Measurements from ENCODE around the gene CAMK2B.

Gene CAMK2B

DNA sequence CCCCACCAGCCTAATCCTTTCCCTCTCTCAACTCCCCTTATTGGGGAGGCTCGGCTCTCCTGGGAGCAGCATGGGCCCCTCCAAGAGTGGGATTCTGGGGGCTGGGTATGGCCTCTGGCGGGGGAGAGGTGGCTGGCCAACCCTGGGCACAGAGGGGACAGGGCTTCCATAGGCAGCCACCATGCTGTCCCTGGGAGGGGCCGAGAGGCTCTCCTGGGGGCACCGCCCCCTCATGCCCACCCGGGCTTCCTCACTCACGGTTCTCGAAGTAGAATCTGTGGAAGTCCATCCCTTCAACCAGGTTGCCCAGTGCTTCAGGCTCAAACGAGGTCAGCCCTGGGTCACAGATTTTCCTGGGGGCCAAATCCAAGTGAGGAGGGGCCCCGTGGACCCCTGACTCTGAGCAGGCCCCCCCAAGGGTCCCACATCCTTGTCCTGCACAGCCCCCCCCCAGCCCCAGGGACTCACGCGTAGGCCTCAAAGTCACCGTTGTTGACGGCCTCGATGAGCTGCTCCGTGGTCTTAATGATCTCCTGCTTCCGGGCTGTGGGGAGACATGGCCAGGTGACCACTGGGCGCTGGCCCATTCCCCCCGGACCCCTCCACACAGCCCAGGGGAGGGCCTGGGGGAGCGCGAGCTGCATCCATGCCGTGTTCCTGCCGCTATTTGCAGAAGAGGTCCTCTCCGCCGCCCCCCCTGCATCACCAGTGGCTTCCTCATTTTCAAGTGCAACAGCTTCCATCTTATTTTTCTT lies 104.9 kb downstream of the CAMK2B start:
- no peaks in the 10 kb centered on the region for H3K4me1 Mint-ChIP-seq
- no peak overlapping the region for H3K27ac Mint-ChIP-seq
- no peaks in the 10 kb centered on the region for H3K9me3 Mint-ChIP-seq
- no peaks in the 10 kb centered on the region for H3K36me3 Mint-ChIP-seq
- H3K27me3 Mint-ChIP-seq, result no peaks in the 10 kb centered on the region
- no peak overlapping the region for H3K4me3 Mint-ChIP-seq

DNA sequence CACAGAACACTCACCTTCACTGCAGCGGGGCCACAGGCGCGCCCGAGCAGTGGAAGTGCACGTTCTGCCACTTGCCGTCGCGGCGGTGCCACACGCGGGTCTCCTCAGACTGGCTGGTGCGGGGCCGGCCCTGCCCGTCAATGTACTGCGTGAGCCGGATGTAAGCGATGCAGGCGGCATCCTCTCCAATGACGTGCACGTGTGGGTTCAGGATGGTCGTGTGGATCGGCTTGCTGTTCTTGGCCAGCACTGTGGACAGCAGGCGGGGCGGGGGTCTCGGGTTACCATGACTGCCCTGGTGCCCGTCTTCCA lies 105.4 kb downstream of the CAMK2B start:
- Mint-ChIP-seq H3K9me3 (no peaks in the 10 kb centered on the region), H3K27ac (no peak overlapping the region), H3K36me3 (no peaks in the 10 kb centered on the region)

DNA sequence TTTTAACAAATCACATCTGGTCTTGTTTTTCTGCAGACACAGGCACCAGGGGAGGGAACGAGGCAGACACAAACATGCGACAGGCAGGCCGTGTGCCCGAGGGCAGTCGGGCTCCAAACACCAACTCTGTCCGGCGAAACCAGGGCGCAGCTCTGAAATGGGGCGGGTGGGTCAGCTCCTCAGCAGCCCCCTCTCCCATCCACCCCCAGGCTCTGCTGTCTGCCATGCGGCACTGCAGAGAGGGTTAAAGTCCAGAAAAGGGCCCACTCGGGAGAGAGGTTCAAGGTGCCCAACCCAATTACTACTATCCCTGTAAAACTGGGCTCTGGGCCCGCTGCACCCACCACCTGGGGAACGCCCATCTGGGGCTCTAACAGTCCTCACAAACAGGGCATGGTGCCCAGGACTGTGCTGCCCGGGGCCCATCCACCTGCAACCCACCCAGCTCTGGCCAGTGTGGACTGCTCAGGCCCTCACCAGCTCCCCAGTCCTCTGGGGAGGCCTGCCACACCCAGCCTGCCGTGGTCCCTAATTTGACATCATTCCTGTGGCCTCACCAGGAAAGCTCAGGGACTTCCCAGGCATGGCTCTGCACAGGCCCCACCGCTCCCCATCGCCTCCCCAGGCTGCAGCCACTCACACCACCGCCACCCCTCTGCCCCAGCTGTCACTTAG lies 105.9 kb downstream of the CAMK2B start:
- Mint-ChIP-seq H3K36me3 (no peaks in the 10 kb centered on the region), H3K27ac (no peak overlapping the region), H3K27me3 (no peaks in the 10 kb centered on the region), H3K4me3 (no peak overlapping the region), H3K4me1 (no peaks in the 10 kb centered on the region), H3K9me3 (no peaks in the 10 kb centered on the region)

More for the DNA sequence above, 105.4 kb downstream of the CAMK2B start:
- Mint-ChIP-seq H3K27me3 (no peaks in the 10 kb centered on the region), H3K4me3 (no peak overlapping the region), H3K4me1 (no peaks in the 10 kb centered on the region)

DNA sequence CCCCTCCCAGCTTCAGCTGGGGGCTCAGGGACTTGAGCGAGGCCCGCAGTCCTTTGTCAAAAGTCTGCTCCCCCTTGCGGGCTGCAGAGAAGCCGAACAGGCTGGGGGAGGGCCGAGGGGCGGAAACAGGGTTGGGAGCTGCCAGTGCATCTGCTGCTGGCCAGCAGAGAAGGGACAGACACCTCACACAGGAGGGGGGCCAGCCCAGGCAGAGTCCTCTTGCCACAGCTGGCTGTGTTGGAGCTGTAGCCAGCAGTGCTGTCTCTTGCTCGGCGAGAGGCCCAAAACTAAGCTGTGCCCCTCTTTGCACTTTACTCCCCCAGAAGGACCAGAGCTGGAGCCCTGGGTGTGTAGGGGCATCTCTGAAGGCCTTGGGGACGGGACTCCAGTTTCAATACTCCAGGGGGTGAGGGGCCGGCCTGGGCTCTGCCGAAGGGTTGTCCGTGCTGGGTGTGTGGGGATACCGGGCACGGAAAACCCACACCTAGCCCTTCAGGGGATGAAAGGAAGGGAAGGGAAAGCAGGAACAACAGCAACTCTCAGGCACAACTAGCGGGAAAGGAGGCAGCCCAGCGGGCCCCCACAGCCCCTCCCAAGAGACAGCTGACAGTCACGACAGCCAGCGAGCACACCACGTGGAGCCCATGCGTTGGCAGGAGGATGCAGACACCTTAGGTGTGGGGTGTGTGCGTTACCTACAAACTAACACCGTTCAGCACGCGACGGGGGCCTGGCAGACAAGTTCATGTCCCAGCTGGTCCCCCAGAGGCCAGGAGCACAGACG lies 106.8 kb downstream of the CAMK2B start:
- no peaks in the 10 kb centered on the region for H3K4me1 Mint-ChIP-seq
- H3K27me3 Mint-ChIP-seq, result no peaks in the 10 kb centered on the region
- H3K27ac Mint-ChIP-seq, result no peak overlapping the region
- peaks cover 2% of the 10 kb centered on the region for H3K36me3 Mint-ChIP-seq
- no peak overlapping the region for H3K4me3 Mint-ChIP-seq
- no peaks in the 10 kb centered on the region for H3K9me3 Mint-ChIP-seq

DNA sequence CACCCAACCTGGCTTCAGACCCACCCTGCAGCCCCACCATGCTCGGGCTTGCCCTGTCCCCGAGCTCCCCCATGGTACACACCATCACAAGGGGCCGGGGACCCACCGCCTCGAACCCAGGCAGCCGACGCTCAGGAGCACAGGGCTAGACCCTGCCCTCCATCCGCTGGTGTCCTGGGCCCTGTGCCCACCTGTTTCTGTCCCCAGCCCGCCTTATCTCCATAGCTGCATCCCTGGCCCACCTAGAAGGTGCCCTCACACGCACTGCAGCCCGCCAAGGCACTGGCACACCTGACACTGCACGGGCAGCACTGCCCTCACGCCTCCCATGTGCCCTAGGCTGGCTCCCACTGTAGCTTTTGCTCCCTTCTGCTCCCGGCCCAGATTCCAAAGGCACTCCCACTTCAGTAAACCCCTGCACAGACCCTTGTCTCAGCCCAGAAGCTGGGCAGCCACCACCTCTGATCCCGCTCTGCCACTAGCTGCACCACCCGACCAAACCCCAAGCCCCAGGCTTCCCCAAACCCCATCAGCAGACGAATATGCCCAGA lies 107.5 kb downstream of the CAMK2B start:
- H3K27me3 Mint-ChIP-seq, result no peaks in the 10 kb centered on the region
- H3K9me3 Mint-ChIP-seq, result no peaks in the 10 kb centered on the region
- no peaks in the 10 kb centered on the region for H3K4me1 Mint-ChIP-seq
- no peak overlapping the region for H3K27ac Mint-ChIP-seq
- no peak overlapping the region for H3K4me3 Mint-ChIP-seq
- peaks cover 2% of the 10 kb centered on the region for H3K36me3 Mint-ChIP-seq

DNA sequence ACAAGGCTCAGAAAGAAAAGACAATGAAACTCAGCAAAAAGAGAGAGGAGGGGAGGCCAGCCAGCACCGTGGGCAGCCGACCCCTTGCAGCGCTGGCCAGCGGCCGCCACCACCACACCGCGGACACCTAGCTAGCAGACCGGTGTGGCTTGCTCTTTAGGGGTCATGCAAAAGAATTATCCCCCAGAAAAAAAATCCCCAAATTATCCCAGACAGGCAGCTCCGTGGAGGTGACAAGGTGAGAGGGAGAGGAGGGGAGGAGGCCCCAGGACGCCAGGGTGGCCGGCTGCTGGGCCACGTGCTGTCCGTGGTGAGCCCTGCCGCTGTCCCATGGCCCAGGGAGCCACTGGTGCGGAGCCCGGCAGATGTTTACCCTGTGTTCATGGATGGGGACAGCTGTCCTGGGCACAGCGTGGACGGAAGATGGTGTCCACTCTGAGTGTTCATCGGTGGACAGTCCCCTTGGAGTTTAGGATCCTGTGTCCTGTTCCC lies 108.1 kb downstream of the CAMK2B start:
- H3K9me3 Mint-ChIP-seq, result no peaks in the 10 kb centered on the region
- H3K36me3 Mint-ChIP-seq, result peaks cover 2% of the 10 kb centered on the region
- no peak overlapping the region for H3K4me3 Mint-ChIP-seq
- H3K27me3 Mint-ChIP-seq, result no peaks in the 10 kb centered on the region
- no peaks in the 10 kb centered on the region for H3K4me1 Mint-ChIP-seq
- H3K27ac Mint-ChIP-seq, result no peak overlapping the region

DNA sequence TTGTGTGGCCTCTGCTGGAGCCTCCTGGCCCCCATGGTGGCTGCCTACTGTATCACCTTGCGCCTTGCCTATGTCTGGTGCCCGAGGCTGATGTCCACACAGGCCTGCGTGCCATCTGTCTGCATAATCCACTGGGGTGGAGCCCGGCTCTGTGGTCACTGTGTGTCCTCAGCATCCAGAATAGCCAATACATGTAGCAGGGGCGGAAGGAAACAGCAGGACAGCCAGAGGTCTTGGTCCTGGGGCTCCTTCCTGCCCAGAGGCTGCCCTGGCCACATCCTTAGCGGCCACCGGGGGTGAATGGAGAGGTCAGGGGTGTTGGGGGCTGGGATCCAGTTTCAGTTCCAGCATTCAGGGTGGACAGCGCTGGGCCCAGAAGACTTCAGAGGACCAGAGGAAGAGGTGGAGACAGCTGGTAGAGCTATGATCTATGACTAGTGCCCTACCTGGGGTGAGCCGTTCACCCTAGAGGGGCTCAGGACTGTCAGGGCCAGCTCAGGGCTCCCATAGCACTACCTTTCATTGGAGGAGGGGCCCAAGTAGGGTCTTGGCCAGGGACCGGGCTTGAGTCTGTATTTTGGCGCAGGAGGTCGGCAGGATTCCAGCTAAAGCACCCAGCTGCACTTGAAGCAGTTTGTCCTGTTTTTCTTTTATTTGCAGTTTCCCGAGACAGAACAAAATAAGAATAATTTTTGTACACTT lies 108.7 kb downstream of the CAMK2B start:
- H3K4me3 Mint-ChIP-seq, result no peak overlapping the region
- no peaks in the 10 kb centered on the region for H3K9me3 Mint-ChIP-seq
- no peaks in the 10 kb centered on the region for H3K27me3 Mint-ChIP-seq
- peaks cover 2% of the 10 kb centered on the region for H3K36me3 Mint-ChIP-seq
- no peaks in the 10 kb centered on the region for H3K4me1 Mint-ChIP-seq
- H3K27ac Mint-ChIP-seq, result no peak overlapping the region

DNA sequence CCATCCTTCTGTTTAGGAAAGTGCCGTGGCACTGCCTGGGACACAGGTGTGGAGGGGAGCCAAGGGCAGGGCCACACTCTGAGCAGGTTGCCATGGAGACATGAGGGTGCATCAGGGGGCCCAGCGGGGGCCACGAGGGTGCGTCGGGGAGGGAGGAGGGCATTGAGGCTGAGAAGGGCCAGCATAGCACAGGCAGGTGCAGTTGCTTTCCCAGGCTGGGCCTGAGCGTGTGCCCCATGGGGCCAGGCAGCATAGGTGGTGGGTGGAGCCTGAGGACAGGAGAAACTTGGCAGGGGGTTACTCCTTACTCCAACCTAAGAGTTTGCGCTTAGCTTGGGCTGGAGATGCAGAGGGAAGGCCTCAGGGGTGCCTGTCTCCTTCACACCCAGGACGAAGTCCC lies 109.4 kb downstream of the CAMK2B start:
- no peak overlapping the region for H3K27ac Mint-ChIP-seq
- H3K9me3 Mint-ChIP-seq, result no peaks in the 10 kb centered on the region
- H3K36me3 Mint-ChIP-seq, result peaks cover 6% of the 10 kb centered on the region
- H3K4me1 Mint-ChIP-seq, result no peaks in the 10 kb centered on the region
- H3K27me3 Mint-ChIP-seq, result no peaks in the 10 kb centered on the region
- no peak overlapping the region for H3K4me3 Mint-ChIP-seq

DNA sequence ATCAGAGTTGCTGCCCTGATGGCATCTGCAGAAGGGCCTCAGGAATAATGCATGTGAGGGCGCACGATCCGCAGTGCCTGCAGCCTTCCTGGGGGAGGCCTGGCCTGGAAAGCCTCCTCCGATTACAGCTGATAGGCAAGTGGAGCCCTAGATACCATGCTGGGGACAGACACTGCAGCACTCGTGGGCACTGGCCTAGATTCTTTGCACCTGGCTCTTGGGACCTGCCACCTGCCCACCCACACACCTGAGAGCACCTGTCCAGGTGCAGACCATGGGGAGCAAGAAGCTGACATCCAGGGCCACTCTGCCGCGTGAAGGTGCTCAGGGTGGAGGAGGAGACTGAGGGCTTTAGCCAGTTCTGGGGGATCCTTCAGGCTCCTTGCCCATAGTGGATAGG lies 109.9 kb downstream of the CAMK2B start:
- Mint-ChIP-seq H3K4me3 (no peak overlapping the region), H3K36me3 (peaks cover 6% of the 10 kb centered on the region), H3K9me3 (no peaks in the 10 kb centered on the region), H3K27me3 (no peaks in the 10 kb centered on the region), H3K27ac (no peak overlapping the region), H3K4me1 (no peaks in the 10 kb centered on the region)

DNA sequence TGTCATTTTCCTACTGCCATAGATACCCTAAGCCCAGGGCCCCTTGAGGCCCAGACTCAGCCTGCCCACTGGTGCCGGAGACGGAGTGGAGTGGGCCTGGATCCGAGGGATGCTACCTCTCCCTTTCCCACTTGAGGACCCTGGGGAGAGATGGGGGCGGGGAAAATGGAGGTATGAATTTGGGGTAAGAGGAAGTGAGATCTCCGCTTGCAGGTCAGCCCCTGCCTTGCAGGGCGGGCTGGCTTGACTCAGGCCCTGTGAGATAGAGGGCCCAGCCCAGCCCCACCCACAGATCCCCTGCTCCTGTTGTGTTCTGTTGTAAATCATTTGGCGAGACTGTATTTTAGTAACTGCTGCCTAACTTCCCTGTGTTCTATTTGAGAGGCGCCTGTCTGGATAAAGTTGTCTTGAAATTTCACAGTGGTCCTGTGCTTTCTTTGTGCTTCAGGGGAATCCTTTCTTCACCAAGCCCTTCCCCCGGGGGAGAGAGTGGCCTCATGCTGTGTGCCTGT lies 111.5 kb downstream of the CAMK2B start:
- peaks cover 11% of the 10 kb centered on the region for H3K36me3 Mint-ChIP-seq
- no peak overlapping the region for H3K27ac Mint-ChIP-seq
- H3K4me1 Mint-ChIP-seq, result no peaks in the 10 kb centered on the region

DNA sequence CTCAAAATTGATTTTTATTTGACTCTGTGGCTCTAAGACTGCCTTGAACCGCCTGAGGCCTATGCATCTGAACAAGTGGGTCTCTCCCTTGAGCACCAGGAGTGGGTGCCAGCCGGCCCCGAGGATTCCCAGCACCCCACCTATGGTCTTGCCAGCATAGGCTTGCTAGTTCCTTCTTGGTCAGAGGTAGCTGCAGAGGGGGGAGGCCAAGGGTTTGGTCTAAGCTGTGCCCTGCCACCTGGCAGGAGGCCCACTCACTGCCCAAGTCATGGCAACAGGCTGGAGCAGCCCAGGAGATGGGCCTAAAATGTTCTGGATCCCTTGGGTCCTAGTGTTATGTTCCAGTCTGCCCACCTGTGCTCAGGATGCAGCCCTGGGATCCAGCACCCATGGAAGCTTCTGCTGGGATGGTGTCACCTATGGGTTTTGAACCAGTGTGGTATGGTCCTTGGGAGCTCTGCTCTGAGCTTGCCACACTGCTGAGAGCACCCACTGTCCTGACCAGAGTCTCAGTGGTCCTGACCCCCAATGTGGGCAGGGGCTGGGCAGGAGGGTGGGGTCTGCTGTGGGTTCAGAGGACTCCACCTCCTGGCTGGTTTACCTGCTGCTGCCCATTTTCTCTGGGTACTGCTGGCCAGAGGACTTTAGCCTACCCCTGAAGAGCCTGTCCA lies 112.1 kb downstream of the CAMK2B start:
- H3K4me3 Mint-ChIP-seq, result no peak overlapping the region
- H3K27ac Mint-ChIP-seq, result no peak overlapping the region

More for the DNA sequence above, 111.5 kb downstream of the CAMK2B start:
- H3K4me3 Mint-ChIP-seq, result no peak overlapping the region
- H3K27me3 Mint-ChIP-seq, result no peaks in the 10 kb centered on the region
- H3K9me3 Mint-ChIP-seq, result no peaks in the 10 kb centered on the region

DNA sequence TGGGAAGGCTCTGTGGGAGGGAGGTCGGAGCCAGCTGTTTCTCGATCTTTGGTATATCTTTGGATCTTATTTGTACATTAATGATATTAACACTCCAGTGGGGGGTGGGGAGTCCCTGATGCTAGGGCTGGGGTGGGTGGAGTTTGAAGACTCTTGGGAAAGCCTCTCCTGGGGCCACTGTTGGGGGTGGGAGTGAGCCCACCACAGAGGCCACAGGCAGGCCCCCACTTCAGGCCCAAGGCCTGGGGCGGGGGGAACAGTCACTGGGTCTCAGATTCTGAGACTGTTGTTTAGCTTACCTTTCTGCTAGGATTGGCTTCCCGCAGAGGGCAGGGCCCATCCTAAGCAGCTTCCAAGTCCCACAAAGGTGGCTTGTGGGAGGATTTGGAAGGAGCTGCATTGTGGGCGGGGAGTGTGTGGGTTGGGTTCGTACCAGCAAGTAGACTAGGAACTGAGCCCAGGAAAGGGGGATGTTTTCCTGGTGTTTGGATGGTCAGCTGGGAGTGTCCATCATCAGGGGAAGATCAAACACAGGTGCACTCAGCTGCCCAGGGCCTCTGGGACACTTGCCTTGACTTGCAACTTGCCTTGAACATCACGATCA lies 112.7 kb downstream of the CAMK2B start:
- Mint-ChIP-seq H3K27me3 (no peaks in the 10 kb centered on the region), H3K27ac (no peak overlapping the region), H3K4me3 (no peak overlapping the region), H3K9me3 (no peaks in the 10 kb centered on the region), H3K36me3 (peaks cover 11% of the 10 kb centered on the region), H3K4me1 (no peaks in the 10 kb centered on the region)

More for the DNA sequence above, 112.1 kb downstream of the CAMK2B start:
- H3K27me3 Mint-ChIP-seq, result no peaks in the 10 kb centered on the region
- no peaks in the 10 kb centered on the region for H3K9me3 Mint-ChIP-seq
- peaks cover 11% of the 10 kb centered on the region for H3K36me3 Mint-ChIP-seq
- H3K4me1 Mint-ChIP-seq, result no peaks in the 10 kb centered on the region

DNA sequence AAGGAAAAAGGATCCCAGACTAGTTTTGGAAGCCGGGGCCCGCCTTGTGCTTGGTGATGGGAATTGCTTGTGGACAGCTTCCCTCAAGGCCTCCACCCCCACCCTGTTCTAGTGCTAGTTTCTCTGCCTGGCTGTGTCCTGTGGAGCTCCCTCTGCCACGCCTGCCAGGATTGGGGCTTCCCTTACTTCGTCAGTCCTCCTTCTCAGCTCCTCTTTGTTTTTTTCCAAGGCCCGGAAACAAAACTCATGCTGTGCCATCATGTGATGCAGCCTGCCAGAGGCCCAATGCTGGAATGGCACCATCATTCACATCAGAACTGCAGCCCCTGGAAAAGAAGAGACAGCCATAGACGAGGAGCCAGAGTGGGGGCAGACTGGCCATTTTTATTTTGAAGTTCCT lies 113.4 kb downstream of the CAMK2B start:
- H3K27ac Mint-ChIP-seq, result no peak overlapping the region
- H3K27me3 Mint-ChIP-seq, result no peaks in the 10 kb centered on the region
- H3K36me3 Mint-ChIP-seq, result peaks cover 11% of the 10 kb centered on the region
- no peaks in the 10 kb centered on the region for H3K9me3 Mint-ChIP-seq
- no peaks in the 10 kb centered on the region for H3K4me1 Mint-ChIP-seq
- no peak overlapping the region for H3K4me3 Mint-ChIP-seq

DNA sequence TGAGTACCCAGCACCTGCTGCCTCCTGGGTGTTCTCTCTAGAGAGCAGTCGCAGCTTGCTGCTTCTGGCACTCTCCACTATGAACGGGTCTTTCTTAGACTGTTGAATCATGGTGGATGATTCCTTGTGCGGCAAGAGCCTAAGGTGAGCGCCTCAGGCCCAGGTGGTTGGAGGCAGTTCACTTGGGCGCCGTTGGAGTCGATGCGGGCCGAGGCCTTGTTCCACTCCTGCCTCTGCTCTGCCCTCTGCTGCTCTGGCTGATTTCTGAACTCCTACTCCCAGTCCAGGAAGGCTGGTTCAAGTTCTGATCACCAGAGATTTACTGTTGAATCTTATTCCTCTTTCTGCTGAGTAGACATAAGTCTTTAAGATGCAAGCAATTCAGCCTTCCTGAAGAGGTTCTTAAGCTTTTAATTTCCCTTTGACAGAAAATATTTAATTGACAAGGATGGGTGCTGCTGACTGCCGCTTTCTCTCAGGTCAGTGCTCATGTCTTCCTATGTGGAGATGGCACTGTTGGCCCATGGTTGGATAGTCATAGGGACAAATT lies 114.2 kb downstream of the CAMK2B start:
- no peaks in the 10 kb centered on the region for H3K4me1 Mint-ChIP-seq
- no peaks in the 10 kb centered on the region for H3K9me3 Mint-ChIP-seq
- no peak overlapping the region for H3K4me3 Mint-ChIP-seq
- H3K36me3 Mint-ChIP-seq, result peaks cover 11% of the 10 kb centered on the region
- H3K27me3 Mint-ChIP-seq, result no peaks in the 10 kb centered on the region
- H3K27ac Mint-ChIP-seq, result no peak overlapping the region
